ENCODE measurements around the gene DNM3.

The DNM3 gene

DNA sequence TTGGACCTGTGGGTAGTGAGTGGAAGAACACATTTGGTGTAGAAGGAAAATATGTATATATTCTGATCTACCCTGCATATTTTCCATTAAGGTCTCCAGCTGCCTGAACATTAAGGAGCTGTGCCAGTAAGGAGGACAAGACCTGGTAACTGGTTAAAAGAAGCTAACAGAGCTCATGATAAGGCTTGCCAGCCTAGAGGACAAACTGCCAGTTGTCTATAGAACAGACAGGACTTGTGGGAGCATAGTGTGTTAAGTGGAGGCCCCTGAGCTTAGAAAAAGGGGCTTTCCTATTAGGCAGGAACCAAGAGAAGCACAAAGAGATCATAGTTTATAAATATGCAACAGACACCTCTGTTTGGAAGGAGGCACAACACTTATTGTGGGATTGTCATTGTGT lies 23.0 kb downstream of the DNM3 start:
- no peak for ATAC-seq
- TF ChIP-seq CSDC2 (CRISPR knock-in tag; IDR thresholded peaks at IDR 0.05) (no peak), PPARA (CRISPR knock-in tag; IDR thresholded peaks at IDR 0.05; ENCODE audit: borderline replicate concordance) (no peak), TOX (CRISPR knock-in tag; IDR thresholded peaks at IDR 0.05; ENCODE audit: borderline replicate concordance) (no peak), ZFP3 (CRISPR knock-in tag; IDR thresholded peaks at IDR 0.05) (no peak), SNAI2 (CRISPR knock-in tag; IDR thresholded peaks at IDR 0.05) (no peak)
- TF ChIP-seq, protein P1, sequence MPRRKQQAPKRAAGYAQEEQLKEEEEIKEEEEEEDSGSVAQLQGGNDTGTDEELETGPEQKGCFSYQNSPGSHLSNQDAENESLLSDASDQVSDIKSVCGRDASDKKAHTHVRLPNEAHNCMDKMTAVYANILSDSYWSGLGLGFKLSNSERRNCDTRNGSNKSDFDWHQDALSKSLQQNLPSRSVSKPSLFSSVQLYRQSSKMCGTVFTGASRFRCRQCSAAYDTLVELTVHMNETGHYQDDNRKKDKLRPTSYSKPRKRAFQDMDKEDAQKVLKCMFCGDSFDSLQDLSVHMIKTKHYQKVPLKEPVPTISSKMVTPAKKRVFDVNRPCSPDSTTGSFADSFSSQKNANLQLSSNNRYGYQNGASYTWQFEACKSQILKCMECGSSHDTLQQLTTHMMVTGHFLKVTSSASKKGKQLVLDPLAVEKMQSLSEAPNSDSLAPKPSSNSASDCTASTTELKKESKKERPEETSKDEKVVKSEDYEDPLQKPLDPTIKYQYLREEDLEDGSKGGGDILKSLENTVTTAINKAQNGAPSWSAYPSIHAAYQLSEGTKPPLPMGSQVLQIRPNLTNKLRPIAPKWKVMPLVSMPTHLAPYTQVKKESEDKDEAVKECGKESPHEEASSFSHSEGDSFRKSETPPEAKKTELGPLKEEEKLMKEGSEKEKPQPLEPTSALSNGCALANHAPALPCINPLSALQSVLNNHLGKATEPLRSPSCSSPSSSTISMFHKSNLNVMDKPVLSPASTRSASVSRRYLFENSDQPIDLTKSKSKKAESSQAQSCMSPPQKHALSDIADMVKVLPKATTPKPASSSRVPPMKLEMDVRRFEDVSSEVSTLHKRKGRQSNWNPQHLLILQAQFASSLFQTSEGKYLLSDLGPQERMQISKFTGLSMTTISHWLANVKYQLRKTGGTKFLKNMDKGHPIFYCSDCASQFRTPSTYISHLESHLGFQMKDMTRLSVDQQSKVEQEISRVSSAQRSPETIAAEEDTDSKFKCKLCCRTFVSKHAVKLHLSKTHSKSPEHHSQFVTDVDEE (CRISPR knock-in tag; IDR thresholded peaks at IDR 0.05): no peak
- TF ChIP-seq, protein P2, sequence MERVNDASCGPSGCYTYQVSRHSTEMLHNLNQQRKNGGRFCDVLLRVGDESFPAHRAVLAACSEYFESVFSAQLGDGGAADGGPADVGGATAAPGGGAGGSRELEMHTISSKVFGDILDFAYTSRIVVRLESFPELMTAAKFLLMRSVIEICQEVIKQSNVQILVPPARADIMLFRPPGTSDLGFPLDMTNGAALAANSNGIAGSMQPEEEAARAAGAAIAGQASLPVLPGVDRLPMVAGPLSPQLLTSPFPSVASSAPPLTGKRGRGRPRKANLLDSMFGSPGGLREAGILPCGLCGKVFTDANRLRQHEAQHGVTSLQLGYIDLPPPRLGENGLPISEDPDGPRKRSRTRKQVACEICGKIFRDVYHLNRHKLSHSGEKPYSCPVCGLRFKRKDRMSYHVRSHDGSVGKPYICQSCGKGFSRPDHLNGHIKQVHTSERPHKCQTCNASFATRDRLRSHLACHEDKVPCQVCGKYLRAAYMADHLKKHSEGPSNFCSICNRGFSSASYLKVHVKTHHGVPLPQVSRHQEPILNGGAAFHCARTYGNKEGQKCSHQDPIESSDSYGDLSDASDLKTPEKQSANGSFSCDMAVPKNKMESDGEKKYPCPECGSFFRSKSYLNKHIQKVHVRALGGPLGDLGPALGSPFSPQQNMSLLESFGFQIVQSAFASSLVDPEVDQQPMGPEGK (CRISPR knock-in tag; IDR thresholded peaks at IDR 0.05; ENCODE audit: borderline replicate concordance): no peak
- TF ChIP-seq, protein P3, sequence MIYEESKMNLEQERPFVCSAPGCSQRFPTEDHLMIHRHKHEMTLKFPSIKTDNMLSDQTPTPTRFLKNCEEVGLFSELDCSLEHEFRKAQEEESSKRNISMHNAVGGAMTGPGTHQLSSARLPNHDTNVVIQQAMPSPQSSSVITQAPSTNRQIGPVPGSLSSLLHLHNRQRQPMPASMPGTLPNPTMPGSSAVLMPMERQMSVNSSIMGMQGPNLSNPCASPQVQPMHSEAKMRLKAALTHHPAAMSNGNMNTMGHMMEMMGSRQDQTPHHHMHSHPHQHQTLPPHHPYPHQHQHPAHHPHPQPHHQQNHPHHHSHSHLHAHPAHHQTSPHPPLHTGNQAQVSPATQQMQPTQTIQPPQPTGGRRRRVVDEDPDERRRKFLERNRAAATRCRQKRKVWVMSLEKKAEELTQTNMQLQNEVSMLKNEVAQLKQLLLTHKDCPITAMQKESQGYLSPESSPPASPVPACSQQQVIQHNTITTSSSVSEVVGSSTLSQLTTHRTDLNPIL (CRISPR knock-in tag; IDR thresholded peaks at IDR 0.05; ENCODE audit: low read depth): no peak

DNA sequence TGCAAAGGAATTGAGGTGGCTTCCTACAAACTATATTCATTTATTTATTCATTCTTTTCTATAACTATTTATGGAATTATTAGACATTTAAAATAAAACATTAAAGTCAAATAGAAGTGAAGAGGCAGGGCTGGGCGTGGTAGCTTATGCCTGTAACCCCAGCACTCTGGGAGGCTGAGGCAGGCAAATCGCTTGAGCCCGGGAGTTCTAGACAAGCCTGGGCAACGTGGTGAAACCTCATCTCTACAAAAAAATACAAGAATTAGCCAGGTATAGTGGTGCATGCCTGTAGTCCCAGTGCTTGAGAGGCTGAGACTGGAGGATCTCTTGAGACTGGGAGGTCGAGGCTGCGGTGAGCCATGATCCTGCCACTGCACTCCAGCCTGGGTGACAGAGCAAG lies 23.8 kb downstream of the DNM3 start:
- ATAC-seq: no peak
- TF ChIP-seq OSR1 (CRISPR knock-in tag; IDR thresholded peaks at IDR 0.05): no peak
- TF ChIP-seq, protein P2 (CRISPR knock-in tag; IDR thresholded peaks at IDR 0.05; ENCODE audit: borderline replicate concordance): no peak
- TF ChIP-seq, protein P4, sequence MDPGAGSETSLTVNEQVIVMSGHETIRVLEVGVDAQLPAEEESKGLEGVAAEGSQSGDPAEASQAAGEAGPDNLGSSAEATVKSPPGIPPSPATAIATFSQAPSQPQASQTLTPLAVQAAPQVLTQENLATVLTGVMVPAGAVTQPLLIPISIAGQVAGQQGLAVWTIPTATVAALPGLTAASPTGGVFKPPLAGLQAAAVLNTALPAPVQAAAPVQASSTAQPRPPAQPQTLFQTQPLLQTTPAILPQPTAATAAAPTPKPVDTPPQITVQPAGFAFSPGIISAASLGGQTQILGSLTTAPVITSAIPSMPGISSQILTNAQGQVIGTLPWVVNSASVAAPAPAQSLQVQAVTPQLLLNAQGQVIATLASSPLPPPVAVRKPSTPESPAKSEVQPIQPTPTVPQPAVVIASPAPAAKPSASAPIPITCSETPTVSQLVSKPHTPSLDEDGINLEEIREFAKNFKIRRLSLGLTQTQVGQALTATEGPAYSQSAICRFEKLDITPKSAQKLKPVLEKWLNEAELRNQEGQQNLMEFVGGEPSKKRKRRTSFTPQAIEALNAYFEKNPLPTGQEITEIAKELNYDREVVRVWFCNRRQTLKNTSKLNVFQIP (CRISPR knock-in tag; IDR thresholded peaks at IDR 0.05; ENCODE audit: borderline replicate concordance, low read depth): no peak
- no peak for TF ChIP-seq ISL1 (CRISPR knock-in tag; IDR thresholded peaks at IDR 0.05)
- TF ChIP-seq TOX (CRISPR knock-in tag; IDR thresholded peaks at IDR 0.05; ENCODE audit: borderline replicate concordance): no peak
- TF ChIP-seq ZC3H10 (CRISPR knock-in tag; IDR thresholded peaks at IDR 0.05): no peak
- TF ChIP-seq CSDC2 (CRISPR knock-in tag; IDR thresholded peaks at IDR 0.05): no peak
- TF ChIP-seq, protein P1 (CRISPR knock-in tag; IDR thresholded peaks at IDR 0.05): no peak
- TF ChIP-seq BACH2 (CRISPR knock-in tag; IDR thresholded peaks at IDR 0.05; ENCODE audit: borderline replicate concordance): no peak
- TF ChIP-seq ZNF70 (CRISPR knock-in tag; IDR thresholded peaks at IDR 0.05): no peak
- TF ChIP-seq ZNF8 (CRISPR knock-in tag; IDR thresholded peaks at IDR 0.05): no peak
- TF ChIP-seq TCF4 (CRISPR knock-in tag; IDR thresholded peaks at IDR 0.05; ENCODE audit: borderline replicate concordance): no peak
- TF ChIP-seq ESRRG (CRISPR knock-in tag; IDR thresholded peaks at IDR 0.05): no peak
- no peak for TF ChIP-seq GLIS3 (CRISPR knock-in tag; IDR thresholded peaks at IDR 0.05)
- no peak for TF ChIP-seq PPARA (CRISPR knock-in tag; IDR thresholded peaks at IDR 0.05; ENCODE audit: borderline replicate concordance)
- no peak for TF ChIP-seq ZFP3 (CRISPR knock-in tag; IDR thresholded peaks at IDR 0.05)

Data from SK-N-SH treated with all-trans-retinoic acid at 6 μM for 48 hours (cell line).